ENCODE results near the gene LOX.

Gene LOX

DNA sequence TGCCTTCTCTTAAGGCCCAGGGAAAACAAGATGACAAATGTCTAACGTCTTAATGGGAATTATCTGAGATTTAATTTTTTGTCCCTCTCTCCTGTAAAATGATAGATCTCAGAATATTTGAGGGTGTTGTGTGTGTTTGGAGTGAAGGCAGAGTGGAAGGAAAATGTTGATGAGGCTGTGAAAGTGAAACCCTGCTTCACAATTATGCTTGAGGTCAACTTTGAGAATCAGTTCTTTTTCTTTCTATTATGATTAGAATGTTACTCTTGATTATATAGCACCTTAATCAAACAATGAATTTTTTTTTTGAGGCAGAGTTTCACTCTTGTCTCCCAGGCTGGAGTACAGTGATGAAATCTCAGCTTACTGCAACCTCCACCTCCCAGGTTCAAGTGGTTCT is 5.5 kb upstream of the LOX start:
- no peaks in the 10 kb centered on the region for H3K36me3 Mint-ChIP-seq
- H3K27ac Mint-ChIP-seq: no peak overlapping the region
- CTCF ChIA-PET: interaction anchor here (0.5 kb wide), 1 partner anchor 103 kb away, joined by 4 read pairs; no protein-coding TSS in a partner anchor
- H3K4me1 Mint-ChIP-seq: no peaks in the 10 kb centered on the region
- no peaks in the 10 kb centered on the region for H3K9me3 Mint-ChIP-seq
- DNase-seq: no peak
- no peak overlapping the region for H3K4me3 Mint-ChIP-seq
- H3K27me3 Mint-ChIP-seq: peaks cover 23% of the 10 kb centered on the region

DNA sequence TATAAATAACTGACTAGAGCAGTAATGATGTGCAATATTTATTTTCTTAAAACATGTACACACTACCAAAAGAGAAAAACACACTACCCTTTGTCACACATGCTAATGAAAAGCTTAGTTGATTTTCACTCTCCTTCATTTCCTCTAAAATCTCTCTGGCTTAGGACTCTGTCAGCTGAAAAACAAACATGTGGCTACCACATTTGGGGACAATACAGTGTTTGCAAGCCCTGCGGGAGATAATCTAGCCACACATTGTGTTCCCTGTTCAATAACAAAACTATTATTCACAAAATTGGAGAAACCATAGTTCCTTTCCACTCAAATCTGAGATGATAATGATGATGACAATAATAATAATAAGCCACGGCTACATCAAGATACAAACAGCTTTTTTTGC is 3.5 kb upstream of the LOX start:
- peaks cover 15% of the 10 kb centered on the region for H3K4me1 Mint-ChIP-seq
- peaks cover 39% of the 10 kb centered on the region for H3K27me3 Mint-ChIP-seq
- no peaks in the 10 kb centered on the region for H3K9me3 Mint-ChIP-seq
- no peak overlapping the region for H3K27ac Mint-ChIP-seq
- no peak for DNase-seq
- no peak overlapping the region for H3K4me3 Mint-ChIP-seq
- CTCF ChIA-PET: interaction anchor here (1.3 kb wide), 1 partner anchor 10 kb away, joined by 4 read pairs; no protein-coding TSS in a partner anchor
- peaks cover 2% of the 10 kb centered on the region for H3K36me3 Mint-ChIP-seq

DNA sequence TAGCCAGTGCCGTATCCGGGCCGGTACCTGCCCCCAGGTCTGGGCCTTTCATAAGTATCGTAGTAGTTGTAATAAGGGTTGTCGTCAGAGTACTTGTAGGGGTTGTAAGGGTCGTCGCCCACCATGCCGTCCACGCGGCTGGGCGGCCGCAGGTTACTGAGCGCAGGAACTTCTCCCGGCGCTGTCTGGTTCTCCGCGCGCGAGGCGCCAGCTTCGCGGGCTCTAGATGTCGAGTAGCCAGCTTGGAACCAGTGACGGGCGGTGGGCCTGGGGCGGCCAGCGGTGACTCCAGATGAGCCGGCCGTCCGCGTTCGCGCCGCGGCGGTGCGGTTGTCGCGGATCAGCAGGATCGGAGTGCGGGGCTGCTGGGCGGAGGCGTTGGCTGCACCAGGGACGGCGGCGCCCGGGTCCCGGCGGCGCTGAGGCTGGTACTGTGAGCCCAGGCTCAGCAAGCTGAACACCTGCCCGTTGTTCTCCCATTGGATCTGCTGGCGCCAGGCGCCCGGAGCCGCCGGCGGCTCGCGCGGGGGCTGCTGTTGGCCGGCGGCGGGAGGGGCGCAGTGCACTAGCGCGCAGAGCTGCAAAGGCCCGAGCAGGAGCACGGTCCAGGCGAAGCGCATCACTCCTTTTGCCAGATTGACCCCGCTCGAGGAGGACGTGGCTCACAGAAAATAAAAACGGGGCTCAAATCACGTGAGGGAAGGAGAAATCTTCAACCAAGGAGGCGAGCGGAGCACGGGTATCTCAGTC is 518 bp downstream of the LOX start:
- H3K4me3 Mint-ChIP-seq: peak overlapping the region; percentile 65
- H3K27ac Mint-ChIP-seq: no peak overlapping the region
- CTCF ChIA-PET: interaction anchor here (0.7 kb wide), 1 partner anchor 8 kb away, joined by 4 read pairs; no protein-coding TSS in a partner anchor
- DNase-seq: no peak
- peaks cover 17% of the 10 kb centered on the region for H3K4me1 Mint-ChIP-seq
- H3K27me3 Mint-ChIP-seq: peaks cover 50% of the 10 kb centered on the region
- H3K9me3 Mint-ChIP-seq: no peaks in the 10 kb centered on the region
- H3K36me3 Mint-ChIP-seq: peaks cover 2% of the 10 kb centered on the region

- H3K27ac Mint-ChIP-seq: peak overlapping the region; percentile 47
These were observed 1.2 kb downstream of the LOX start for GRCh38 chr5:122076669-122077365.

GRCh38 chr5:122076050-122076461 is 2.0 kb downstream of the LOX start:
- Mint-ChIP-seq H3K27ac (no peak overlapping the region), H3K9me3 (no peaks in the 10 kb centered on the region), H3K27me3 (peaks cover 50% of the 10 kb centered on the region), H3K4me3 (no peak overlapping the region), H3K36me3 (peaks cover 2% of the 10 kb centered on the region), H3K4me1 (peaks cover 17% of the 10 kb centered on the region)
- no peak for DNase-seq
- CTCF ChIA-PET: interaction anchor here (0.7 to 1.1 kb wide), 5 partner anchors 10 to 113 kb away, joined by 3 to 7 read pairs (median 3); no protein-coding TSS in a partner anchor

More at GRCh38 chr5:122076669-122077365, 1.2 kb downstream of the LOX start:
- Mint-ChIP-seq H3K36me3 (peaks cover 2% of the 10 kb centered on the region), H3K4me3 (peak overlapping the region; percentile 65), H3K27me3 (peaks cover 50% of the 10 kb centered on the region), H3K4me1 (peaks cover 17% of the 10 kb centered on the region), H3K9me3 (no peaks in the 10 kb centered on the region)
- CTCF ChIA-PET: interaction anchor here (0.7 to 1.1 kb wide), 5 partner anchors 8 to 114 kb away, joined by 3 to 7 read pairs (median 4); no protein-coding TSS in a partner anchor
- peak; percentile 62 for DNase-seq

DNA sequence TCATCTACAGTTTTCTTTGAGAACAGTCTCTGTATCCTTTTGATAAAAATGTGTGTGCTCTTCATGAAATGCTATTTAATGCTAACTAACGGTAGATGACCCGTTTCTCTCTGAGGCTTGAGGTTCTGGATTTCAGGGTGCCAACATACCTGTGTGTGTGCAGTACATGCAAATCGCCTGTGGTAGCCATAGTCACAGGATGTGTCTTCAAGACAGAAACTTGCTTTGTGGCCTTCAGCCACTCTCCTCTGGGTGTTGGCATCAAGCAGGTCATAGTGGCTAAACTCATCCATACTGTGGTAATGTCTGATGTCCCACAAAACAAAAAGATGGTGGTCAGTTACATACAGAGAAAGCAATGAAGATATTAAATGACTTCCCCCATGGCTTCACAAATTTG is 4.2 kb downstream of the LOX start:
- DNase-seq: no peak
- Mint-ChIP-seq H3K9me3 (no peaks in the 10 kb centered on the region), H3K27ac (no peak overlapping the region), H3K4me3 (no peak overlapping the region), H3K36me3 (peaks cover 2% of the 10 kb centered on the region), H3K27me3 (peaks cover 35% of the 10 kb centered on the region), H3K4me1 (peaks cover 17% of the 10 kb centered on the region)
- CTCF ChIA-PET: no interaction called here

DNA sequence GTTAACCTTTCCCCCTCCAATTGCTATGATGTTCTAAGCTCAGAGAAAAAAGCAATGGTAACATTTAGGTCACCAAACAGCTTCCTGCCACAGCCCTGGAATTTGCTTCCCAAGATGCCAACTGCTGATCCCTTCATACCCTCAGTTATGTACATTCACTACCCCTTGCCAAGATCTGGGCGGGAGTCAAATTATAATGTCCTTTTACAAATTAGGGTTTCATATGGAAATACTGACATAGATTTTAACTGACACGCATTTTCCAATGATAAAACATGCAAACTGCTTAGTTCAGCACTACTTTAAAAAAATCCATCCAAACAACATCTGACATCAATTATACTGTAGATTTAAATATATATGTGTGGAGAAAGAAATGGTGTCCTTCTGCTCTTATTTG is 5.0 kb downstream of the LOX start:
- Mint-ChIP-seq H3K36me3 (no peaks in the 10 kb centered on the region), H3K4me3 (no peak overlapping the region), H3K9me3 (no peaks in the 10 kb centered on the region), H3K27ac (no peak overlapping the region), H3K27me3 (peaks cover 26% of the 10 kb centered on the region), H3K4me1 (peaks cover 13% of the 10 kb centered on the region)
- CTCF ChIA-PET: no interaction called here
- DNase-seq: no peak

GRCh38 chr5:122067390-122067789 is 10.7 kb downstream of the LOX start:
- CTCF ChIA-PET: no interaction called here
- Mint-ChIP-seq H3K4me3 (no peak overlapping the region), H3K27me3 (no peaks in the 10 kb centered on the region), H3K36me3 (no peaks in the 10 kb centered on the region), H3K27ac (no peak overlapping the region), H3K9me3 (no peaks in the 10 kb centered on the region), H3K4me1 (no peaks in the 10 kb centered on the region)
- DNase-seq: no peak

DNA sequence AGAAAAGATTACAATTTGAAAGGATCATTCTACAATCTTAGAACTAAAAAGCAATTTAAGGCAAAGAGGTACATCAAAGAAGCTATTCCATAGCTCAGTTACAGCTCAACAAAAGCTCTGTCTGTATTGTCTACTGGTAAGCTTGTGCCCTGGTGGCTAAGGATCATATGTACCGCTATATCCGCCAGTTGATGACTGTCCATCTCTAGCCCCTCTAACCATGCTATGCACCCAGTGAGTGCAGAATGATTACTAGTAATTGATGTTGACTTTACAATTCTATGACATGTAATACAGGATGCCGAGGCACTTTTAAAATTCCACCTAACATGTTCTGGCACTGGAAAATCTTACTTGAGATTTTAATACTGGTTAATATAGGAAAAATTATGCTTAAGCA is 13.1 kb downstream of the LOX start:
- no peak overlapping the region for H3K27ac Mint-ChIP-seq
- CTCF ChIA-PET: interaction anchor here (1.0 kb wide), 1 partner anchor 11 kb away, joined by 3 read pairs; no protein-coding TSS in a partner anchor
- H3K27me3 Mint-ChIP-seq: no peaks in the 10 kb centered on the region
- H3K36me3 Mint-ChIP-seq: no peaks in the 10 kb centered on the region
- no peaks in the 10 kb centered on the region for H3K9me3 Mint-ChIP-seq
- H3K4me1 Mint-ChIP-seq: no peaks in the 10 kb centered on the region
- DNase-seq: no peak
- H3K4me3 Mint-ChIP-seq: no peak overlapping the region

DNA sequence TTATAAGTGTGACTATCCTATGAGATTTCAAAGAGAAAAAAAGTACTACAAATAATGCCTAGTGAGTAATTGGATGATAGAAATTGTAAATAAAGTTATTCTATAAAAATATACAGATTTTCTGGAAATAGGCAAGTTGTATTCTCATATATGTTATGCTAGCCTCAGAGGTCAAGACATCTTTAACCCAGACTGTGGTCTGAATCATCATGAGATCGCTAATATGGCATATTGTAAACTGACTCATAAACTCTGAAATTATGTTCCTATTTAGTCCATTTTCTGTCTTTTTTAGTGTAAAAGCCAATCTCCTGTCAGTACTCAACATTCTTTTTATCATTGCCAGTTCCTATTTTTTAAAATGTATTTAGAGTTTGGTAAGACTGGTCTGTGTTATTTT is 14.2 kb downstream of the LOX start:
- Mint-ChIP-seq H3K27me3 (no peaks in the 10 kb centered on the region), H3K27ac (no peak overlapping the region), H3K36me3 (no peaks in the 10 kb centered on the region), H3K4me1 (no peaks in the 10 kb centered on the region), H3K4me3 (no peak overlapping the region), H3K9me3 (no peaks in the 10 kb centered on the region)
- CTCF ChIA-PET: no interaction called here
- DNase-seq: no peak

GRCh38 chr5:122062205-122062604 is 15.9 kb downstream of the LOX start:
- no peaks in the 10 kb centered on the region for H3K27me3 Mint-ChIP-seq
- no peaks in the 10 kb centered on the region for H3K36me3 Mint-ChIP-seq
- H3K4me1 Mint-ChIP-seq: no peaks in the 10 kb centered on the region
- no peak overlapping the region for H3K4me3 Mint-ChIP-seq
- no peak overlapping the region for H3K27ac Mint-ChIP-seq
- CTCF ChIA-PET: no interaction called here
- DNase-seq: no peak
- H3K9me3 Mint-ChIP-seq: no peaks in the 10 kb centered on the region

DNA sequence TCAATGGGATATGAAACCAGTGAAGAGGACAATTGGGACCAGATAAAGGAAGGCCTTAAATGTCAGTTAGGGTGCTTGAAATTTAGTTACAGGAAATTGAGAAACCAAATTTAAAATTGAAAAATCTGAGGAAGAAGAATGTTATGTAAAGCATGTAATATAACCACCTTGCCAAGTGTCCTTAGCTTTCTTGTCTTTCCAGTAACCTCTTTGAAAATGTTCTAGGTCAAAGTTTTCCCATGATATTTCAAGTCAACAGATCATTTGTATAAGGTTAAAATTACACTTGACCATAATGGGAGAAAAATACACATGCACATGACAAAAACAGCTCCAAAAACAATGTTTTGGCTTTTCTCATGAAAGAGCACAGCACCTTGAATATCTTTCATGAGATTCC is 21.1 kb downstream of the LOX start:
- H3K9me3 Mint-ChIP-seq: no peaks in the 10 kb centered on the region
- H3K36me3 Mint-ChIP-seq: no peaks in the 10 kb centered on the region
- no peak overlapping the region for H3K4me3 Mint-ChIP-seq
- DNase-seq: no peak
- CTCF ChIA-PET: no interaction called here
- no peaks in the 10 kb centered on the region for H3K4me1 Mint-ChIP-seq
- H3K27me3 Mint-ChIP-seq: no peaks in the 10 kb centered on the region
- H3K27ac Mint-ChIP-seq: no peak overlapping the region

- Mint-ChIP-seq H3K4me1 (no peaks in the 10 kb centered on the region), H3K9me3 (no peaks in the 10 kb centered on the region), H3K27me3 (no peaks in the 10 kb centered on the region), H3K27ac (no peak overlapping the region), H3K36me3 (no peaks in the 10 kb centered on the region), H3K4me3 (no peak overlapping the region)
- no peak for DNase-seq
- CTCF ChIA-PET: no interaction called here
These were observed 23.8 kb downstream of the LOX start for GRCh38 chr5:122054266-122054665.

DNA sequence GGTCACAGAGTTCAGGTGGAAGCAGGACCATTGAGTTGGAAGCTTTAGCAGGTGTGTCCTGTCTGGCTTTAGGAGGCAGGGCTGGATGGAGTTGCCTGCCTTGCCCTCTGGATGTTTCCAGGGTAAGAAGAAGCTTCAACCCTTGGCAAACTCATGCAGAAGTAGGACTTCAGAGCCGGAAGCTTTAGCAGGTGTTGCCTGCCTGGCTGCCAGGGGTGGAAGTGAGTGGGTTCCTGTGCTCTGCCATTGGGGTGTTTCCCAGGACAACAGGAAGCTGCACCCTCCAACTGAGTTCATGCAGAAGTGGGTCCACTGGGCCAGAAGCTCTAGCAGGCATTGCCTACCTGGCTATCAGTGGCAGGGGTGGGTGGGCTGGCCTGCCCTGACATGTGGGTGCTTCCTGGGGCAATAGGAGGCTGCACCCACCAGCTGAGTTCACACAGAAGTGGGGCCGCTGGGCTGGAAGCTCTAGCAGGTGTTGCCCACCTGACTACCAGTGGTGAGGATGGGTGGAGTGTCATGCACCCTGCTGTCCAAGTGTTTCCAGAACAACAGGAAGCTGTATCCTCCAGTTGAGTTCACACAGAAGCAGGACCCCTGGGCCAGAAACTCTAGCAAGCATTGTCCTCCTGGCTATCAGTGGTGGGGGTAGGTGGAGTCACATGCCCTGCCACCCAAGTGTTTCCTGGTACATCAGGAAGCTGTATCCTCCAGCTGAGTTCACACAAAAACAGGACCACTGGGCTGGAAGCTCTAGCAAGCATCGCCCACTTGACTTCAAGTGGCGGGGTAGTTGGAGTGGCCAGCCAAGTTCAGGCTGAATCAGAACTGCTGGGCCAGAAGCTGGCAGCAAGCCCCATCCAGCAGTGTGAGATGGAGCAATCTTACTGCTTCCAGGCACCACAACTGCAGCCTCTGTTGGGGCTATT is 24.6 kb downstream of the LOX start:
- Mint-ChIP-seq H3K27me3 (no peaks in the 10 kb centered on the region), H3K36me3 (no peaks in the 10 kb centered on the region), H3K27ac (no peak overlapping the region), H3K9me3 (no peaks in the 10 kb centered on the region), H3K4me3 (no peak overlapping the region), H3K4me1 (no peaks in the 10 kb centered on the region)
- CTCF ChIA-PET: no interaction called here
- no peak for DNase-seq

Measured in activated naive CD4-positive, alpha-beta T cell treated with anti-CD3 and anti-CD28 coated beads, Interleukin-2, amount 10 ng/mL, durations not matched to agents 7 days and 5 days (primary cell).